DMS53 treated with DMSO at 0.1 percent for 48 hours (cell line): Measurements from ENCODE around the gene WSCD1.

Experiments used
- DNase-seq: peaks from one replicate; lab custom pipeline; 2025; ENCODE audit not compliant: unreplicated experiment; lab: John Stamatoyannopoulos, UW

Gene WSCD1

GRCh38 chr17:6069539-6070429 is at the start of gene WSCD1:
Gene WSCD1, plus strand, starts transcription at chr17:6070379. Its CDS starts 10,280 bp downstream, at chr17:6080659.
- no peak for DNase-seq

DNA sequence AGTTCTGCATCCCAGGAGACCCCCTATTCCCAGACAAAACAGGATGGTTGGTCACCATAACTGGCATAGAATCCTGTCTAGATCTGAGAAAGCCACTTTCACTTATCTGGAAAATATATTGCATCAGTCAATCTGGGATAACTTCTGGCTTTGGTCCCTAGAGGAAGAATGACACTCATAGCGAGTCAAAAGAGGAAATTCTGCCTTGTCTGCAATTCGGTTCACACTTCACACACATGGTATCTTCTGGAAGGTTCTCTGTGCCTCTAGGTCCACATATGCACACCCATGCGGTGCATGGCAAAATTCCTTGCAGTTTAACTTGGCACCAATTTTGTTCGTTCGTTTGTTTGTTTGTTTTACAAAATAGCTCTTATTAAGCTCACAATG is 49.2 kb upstream of the WSCD1 start:
- no peak for DNase-seq

GRCh38 chr17:6021627-6022026 is 48.6 kb upstream of the WSCD1 start:
- no peak for DNase-seq

- no peak for DNase-seq
These were observed 46.9 kb upstream of the WSCD1 start for GRCh38 chr17:6023036-6023831.

DNA sequence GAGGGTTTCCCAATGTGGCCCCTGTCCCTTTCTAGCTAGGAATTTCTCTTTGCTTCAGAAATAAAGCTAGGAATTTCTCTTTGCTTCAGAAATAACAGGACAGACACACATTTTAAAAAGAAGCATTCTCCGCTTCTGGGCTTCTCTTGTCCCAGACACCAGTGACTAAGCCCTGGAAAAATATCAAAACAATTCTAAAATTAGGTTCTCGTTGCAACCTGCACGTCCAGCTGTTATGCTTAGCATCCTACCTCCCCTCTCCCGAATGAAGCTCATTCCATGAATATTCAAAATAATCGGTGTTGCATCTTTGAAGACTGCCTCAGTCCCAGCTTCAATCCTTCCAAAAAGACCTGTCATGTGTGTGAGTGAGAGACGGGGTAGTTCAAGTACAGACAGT is 45.6 kb upstream of the WSCD1 start:
- DNase-seq, result no peak

DNA sequence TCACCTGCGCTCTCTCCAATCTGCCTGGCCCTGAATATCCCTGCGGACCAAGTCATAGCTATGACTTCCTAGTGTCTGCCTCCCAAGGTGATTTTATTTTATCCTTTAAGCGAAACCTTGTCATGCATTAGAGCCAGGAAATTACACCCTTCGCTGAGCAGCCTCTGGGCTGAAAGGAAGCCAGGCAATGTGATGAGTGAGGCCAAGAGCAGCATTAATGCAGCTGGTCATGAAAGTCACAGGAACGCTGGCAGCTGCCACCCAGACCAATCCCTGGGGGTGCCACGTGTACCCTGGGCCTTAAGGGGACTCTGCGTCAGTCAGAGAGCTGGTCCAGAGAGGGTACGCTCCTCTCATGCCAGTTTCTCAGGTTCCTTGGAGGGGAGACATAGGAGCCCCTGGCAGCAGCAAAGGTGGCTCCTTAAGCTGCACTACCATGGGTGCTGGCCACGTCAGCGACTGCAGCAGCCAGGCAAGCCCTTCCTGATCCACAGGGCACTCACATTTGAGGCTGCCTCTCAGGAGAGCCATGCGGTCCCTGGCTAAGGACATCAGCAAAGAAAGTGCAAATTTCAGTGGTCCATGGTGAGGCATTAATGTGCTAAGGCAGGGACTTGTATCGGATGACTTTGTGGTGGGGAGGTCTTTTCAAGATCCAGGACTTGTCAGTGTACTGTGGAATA is 42.7 kb upstream of the WSCD1 start:
- DNase-seq, result no peak

GRCh38 chr17:6028294-6028693 is 41.9 kb upstream of the WSCD1 start:
- DNase-seq, result no peak

GRCh38 chr17:6035801-6036394 is 34.3 kb upstream of the WSCD1 start:
- DNase-seq, result no peak

- no peak for DNase-seq
These were observed 29.7 kb upstream of the WSCD1 start for GRCh38 chr17:6040504-6040903.

- no peak for DNase-seq
These were observed 28.9 kb upstream of the WSCD1 start for GRCh38 chr17:6041246-6041645.

DNA sequence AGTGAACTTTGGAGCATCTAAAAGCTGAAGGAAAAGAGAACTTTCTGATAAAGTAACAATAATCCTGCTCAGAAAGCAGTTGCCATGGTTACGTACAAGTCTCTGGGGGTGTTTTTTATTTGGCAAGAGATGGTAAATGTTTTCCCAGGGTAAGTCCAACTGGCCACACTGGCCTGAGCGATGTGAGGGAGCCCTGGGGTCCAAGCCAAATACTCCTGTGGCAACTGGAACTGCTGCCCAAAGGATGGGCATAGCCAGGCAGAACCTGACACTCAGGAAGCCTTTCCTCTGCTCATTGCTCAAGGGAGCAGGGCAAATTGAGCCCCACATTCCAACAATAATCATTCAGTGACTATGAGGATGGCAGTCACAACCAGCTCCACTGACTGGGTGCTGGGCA is 26.8 kb upstream of the WSCD1 start:
- no peak for DNase-seq

DNA sequence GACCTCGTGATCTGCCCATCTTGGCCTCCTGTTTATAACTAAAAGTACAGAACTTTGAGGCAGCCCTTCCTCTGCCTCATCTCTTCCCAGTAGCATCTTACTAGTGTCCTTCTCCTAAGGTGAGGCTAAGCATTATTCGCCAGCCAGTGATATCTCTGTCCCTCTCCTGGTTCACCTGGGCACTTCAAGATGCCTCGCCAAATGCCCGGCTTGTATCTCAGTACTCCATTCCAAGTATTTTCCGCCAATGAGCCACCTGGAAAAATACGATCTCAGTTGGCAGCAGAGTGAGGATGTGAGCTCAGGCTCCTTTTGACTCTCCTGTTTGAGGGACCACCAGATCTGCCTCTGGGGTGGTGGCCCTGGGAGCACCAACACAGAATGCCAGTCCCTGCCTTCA is 25.9 kb upstream of the WSCD1 start:
- DNase-seq, result no peak

DNA sequence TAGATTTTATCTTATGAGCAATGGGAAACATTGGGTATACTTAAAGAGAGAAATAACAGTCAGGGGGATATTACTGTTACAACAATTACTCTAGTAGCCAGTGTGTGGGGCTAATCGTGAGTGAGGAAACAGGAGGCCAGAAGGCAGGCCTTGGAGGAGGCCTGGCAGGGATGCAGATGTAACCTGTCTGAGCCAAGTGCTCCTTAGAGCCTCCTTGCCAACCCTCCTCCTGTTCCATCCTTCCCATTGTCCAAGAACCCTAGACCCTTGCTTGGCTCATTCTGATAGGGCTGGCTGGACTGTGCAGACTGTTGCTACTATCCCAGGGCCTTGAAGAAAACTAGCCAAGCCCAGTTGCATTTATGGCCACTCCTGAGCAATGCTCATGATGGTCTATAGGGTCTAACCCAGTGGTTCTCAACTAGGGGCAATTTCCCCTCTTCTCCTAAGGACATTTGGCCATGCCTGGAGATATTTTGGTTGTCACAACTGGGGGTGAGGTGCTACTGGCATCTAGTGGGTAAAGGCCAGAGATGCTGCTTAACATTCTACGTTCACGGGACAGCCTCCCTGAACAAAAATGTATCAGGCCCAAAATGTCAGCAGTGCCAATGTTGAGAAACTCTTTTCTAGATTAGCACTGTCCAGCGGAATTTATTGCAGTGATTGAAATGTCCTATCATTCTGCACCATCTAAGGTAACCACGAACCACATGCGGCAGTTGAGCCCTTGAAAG is 24.4 kb upstream of the WSCD1 start:
- DNase-seq, result no peak

DNA sequence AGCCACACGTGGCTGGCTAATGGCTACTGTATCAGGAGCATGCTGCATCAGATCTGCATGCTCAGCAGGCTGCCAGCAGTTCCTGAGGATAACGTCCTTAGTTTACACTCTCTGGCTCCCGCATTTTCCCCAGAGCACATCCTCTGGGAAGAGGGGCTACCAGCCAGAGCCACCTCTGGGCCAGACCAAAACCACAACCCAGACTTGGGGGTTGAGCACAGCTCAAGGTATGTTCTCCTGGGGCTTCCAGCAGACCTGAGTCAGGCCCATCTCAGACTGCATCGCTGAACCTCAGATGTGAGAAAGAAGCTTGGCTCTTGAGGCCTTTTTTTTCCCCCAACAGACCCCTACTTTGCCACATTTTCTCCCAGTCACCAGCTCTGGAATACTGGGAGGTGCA is 23.7 kb upstream of the WSCD1 start:
- no peak for DNase-seq

DNA sequence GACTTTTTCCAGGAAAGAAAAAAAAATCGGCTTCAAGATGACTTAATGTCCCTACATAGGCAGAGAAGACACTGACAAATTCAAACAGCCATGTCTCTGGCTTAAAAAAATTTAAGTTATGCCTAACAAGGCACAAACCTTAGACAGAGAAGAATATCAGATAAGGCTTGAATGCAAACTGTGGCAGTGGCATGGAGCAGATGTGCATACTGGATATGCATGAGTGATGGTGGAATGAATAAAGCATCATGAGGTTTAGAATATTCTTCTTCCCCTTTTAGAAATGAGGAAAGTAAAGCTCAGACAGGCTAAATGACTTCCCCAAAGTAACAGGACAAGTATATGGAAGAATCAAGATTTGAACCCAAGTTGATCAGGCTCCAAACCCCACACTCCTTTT is 23.2 kb upstream of the WSCD1 start:
- DNase-seq, result no peak

DNA sequence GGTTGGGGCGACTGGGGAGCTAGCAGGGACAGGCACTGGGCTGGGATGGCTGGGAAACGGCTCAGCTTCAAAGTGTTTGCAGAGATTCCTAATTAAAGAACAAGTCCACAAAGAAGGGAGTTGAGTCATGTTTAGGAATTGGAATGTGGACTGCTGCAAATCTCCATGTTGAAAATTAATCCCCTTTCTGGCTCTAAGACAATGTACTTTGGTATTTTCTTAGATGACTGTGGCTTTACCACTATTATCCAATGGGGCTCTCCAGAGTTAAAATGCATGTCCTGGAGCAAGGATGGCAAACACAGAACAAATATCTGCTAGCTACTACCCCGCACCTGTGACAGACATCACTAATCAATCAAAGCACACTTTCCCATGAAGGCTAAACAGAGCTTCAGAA is 22.2 kb upstream of the WSCD1 start:
- no peak for DNase-seq

DNA sequence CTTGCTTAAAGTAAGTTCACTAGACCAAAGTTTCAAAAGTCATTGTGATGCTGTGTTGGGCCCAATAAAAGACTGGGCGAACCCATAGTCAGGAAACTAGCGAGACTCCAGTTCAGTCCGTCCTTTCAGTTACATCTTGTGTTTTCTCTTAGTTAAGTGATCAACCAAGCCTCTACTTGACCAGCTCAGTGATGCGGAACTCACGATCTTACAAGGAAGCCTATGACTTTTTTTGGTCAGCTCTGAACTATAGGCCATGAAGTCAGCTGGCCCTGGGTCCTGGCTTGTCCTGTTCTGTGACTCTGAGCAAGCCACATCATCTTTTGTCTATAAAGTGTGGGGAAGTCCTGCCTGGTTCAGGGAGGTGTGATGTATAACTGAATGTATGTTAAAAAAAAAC is 21.7 kb upstream of the WSCD1 start:
- no peak for DNase-seq

GRCh38 chr17:6052926-6053325 is 17.3 kb upstream of the WSCD1 start:
- DNase-seq, result no peak

DNA sequence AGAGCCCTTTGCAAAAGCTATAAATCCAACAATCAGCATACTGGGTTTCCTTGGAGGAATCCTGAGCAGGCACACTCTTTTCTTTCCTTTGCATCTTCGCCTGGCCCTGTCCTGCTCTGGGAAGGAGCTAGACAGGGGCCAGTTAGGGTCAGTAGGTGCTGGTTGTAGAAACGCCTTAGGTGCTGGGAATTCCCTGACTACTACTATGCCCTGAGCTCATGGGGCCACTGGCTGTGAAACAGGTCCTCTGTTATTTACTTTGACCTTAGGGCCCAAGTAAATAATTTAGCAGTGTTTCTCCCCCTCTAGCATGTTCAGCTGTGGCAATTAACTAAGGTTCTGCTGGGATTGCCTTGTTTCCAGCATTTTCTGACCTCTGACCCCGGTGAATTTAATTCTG is 15.8 kb upstream of the WSCD1 start:
- no peak for DNase-seq

DNA sequence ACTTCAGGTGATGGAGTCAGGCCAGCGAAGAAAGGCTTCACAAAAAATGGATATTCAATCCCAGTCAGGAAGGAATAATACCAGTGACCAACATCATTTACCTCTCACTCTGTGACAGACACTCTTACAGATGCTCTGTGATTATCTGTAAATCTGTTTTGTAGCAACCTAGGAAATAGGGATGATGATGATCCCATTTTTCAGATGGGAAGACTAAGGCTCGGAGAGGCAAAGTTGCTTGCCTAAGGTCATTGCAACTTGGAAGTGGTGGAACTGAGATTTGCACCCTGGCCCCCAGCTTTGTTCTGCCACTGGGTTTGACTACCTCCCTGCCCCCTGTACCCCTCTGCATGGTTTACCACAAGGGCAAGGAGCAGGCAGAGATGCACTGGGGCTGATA is 14.1 kb upstream of the WSCD1 start:
- no peak for DNase-seq

DNA sequence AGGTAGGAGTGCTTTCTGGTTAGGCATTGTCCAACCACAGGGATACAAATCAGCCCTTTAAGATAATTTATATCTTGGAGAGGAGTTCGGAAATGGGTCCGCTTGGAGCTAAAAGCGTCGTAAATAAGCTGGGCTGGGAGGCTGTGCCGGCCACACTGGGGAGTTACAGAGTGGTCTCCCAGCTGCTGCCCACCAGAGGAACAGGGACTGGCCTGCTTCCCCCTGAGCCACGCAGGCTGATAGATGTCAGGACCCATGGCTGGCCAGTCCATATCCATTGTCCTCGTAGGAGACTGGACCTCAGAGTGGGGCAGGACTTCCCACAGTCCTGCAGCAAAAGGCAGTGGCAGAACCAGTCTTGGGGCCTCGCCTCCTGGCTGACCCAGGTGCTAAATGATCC is 12.6 kb upstream of the WSCD1 start:
- DNase-seq, result no peak
